GM18868 (cell line): Measurements from ENCODE around the gene CTNNA3.

Source experiments
- ATAC-seq: cut with Tn5 transposase; IDR thresholded peaks from one replicate; pipeline ENCODE4 v1.9.1; 2021; ENCODE audit warnings: mild to moderate bottlenecking, moderate library complexity; ENCODE audit not compliant: unreplicated experiment

The CTNNA3 gene

DNA sequence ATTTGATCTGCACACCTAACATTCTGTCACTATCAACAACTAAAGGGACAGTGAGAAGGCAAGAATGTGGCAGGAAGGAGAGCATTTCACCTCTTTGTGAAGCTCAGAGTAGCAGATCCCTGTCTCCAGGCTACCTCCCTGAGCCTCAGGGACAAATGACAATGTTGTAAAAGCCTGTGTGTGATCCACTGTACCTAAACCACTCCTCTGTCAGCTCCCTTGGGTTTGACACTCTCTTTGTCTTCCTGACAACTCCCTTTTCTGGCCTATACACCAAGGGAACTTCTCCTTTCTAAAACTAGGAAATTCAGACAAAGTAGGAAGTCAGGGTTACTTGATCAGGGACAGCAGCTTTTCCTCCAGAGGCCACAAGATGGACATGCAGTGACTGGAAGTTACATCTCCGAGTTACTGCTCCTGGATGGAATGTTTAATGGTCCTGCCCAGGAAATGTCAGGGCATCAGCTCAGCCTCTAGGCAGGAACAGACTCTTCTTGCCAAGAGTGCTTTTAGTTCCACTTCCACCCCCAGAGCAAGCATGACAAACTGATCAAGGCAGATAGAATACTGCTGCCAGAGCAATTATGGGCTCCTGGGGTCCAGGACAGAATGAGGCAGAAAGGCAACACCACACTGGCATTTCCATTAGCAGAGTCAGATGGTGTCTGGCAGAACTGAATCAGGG lies 1784.7 kb downstream of the CTNNA3 start:
- no peak for ATAC-seq

DNA sequence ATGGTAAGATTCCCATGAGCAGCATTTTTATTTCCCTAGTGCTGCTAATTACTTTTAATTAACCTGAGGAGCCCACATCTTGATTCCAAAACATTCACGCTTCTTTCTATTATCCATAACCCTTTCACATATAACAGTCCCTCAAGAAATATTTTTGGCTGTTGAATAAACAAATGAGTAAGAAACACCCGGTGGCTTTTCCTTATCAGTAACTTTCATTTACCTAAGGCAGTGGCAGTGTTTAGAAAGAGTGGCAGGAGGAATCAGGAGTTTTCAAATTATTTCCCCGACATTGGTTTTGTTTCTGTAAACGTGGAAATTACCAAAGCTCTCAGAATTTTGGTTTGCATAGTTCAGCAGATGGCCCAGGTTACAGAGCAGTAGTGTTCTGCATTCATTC lies 1785.8 kb downstream of the CTNNA3 start:
- ATAC-seq, result no peak

DNA sequence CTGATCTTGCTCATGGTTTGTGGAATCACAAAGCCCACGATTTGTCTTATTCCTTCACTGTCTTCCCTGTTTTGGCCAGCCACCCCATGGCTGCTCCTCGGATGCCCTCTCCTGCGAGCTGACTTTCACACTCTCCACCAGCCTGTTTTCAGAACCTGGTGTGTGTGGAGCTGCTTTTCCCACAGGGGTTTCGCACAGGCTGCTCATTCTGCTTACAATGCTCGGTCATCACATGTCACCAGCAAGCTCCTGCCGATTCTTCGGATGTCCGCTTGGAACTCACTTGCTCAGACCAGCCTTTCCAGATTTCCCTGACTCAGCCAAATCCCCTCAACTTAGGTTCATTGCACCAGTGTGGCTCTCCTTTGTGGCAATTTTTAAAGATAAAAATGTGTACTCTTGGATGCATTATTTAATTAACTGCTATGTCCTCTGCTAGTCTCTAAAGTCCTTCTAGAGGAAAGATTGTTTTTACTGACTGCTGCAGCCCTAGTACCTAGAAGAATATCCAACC lies 1788.7 kb downstream of the CTNNA3 start:
- no peak for ATAC-seq

DNA sequence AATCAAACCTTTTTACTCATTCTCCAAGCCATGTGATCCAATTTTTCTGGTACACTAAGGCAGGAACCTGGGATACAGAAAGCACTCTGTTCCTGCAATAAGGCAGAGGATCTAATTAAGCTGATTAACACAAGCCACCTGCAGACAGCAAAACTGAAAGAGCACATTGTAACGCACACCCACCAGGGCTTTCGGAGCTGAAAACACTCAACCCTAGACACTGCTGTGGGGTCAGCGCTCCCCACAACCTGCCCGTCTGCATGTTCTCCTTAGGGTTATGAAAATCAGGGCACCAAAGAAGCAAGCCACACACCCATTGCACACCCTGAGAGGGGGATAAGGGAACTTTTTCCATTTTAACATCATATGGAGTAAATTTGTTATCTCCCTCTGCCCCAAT lies 1792.4 kb downstream of the CTNNA3 start:
- no peak for ATAC-seq

DNA sequence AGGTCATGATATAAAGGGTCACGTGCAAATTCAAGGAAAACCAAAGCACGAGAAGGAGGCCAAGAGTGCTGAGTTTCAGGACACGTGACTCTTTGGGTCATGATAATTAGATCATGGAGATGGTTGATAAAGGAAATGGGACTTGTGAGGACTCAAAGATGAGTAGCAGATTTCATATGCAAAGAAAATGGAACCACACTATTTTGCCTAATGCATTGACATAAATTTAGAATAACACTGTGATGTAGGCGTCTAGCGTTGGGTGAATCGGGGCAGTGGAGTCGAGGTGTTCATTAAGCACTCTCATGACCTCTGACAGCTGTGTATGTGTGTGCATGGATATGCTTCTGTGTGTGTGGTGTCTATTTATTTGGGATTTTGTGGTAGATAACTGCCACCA lies 1795.7 kb downstream of the CTNNA3 start:
- ATAC-seq, result no peak

DNA sequence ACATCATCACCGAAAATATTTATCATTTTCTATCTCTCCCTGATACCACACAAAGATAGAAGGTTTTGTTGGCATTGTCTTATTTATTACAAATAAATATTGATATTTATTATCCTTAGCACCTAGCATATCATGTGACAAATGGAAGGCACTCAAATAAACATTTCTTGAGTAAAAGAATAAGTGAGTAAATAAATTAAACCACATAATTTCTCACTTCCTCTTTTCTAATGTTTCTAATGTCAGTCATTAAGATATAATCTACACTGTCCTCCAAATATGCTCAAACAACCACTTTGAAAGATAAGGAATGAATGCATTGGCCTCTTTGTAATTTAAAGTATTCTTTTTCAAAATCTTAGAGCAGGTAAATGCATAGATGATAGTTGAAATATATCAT lies 1797.9 kb downstream of the CTNNA3 start:
- ATAC-seq, result peak; percentile 74

DNA sequence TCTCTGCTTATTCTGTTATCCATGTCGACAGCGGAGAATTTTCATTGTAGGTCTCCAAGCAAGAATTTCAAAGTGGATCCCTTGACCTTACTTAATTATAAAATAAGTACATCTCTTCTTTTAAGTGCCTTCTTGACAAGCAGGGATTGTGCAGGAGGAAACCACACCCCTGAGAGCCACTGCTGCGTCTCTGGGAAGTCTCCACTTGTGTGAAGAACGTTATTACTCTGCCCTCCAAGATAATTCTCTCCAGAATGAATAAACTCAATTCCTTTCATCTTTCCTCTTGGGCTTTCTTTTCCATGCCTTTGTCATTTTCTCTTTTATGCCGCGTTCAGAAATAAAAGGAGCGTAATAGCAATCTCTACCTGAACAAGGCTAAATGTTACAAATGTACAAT lies 1801.0 kb downstream of the CTNNA3 start:
- no peak for ATAC-seq

DNA sequence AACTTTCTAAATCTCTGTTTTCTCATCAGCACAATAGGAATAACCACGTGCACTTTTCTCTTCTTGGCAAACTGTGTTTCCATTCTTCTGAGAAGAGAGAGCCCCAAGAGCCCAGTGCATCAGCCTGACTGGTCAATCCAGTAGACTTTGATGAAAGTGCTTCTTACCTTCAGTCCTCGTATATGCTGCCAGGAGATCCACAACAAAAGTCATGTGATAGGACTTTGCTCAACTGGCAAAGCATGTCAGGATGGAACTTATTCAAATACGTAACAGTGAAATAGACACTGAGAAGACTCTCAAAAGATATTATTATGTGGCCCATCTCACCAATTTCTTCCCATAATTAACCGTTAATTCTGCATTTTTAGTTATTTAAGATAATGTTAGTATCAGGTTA lies 1801.6 kb downstream of the CTNNA3 start:
- no peak for ATAC-seq

DNA sequence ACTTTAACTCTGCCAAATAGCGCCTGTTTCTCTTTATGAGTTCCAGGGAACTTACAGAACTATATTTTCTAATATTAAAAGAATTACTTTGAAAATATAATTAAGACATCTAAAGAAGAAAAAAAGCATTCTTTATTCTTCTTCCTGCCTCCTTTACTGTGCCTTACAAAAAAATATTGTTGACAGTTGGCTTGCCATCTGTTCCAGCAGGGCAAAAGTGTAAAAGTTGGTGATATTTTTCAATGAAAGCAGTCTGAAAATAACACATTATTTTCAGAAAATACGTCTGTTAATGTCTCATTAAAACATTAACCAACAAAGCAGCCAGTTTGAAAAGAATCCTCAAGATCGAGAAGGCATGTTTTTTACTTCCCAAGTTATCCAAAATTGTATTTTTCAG lies 1802.3 kb downstream of the CTNNA3 start:
- no peak for ATAC-seq

DNA sequence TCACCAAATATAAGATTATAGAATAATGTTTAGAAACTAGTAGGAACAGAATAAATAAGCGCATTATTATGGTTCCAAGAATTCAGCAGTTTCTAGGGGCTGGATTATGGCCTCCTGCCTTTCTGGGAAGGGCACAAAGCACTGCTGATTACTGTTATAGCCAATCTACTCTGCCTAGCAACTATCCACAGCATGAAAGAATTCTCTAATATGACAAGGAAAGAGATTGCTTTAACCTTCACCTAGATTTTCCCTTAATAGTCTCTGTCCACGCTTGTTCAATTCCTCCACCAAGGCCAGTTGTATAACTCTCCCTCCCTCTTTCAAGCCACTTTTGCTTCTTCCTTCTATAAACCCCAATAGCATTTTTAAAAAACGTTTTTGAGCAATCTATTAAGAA lies 1803.7 kb downstream of the CTNNA3 start:
- no peak for ATAC-seq

DNA sequence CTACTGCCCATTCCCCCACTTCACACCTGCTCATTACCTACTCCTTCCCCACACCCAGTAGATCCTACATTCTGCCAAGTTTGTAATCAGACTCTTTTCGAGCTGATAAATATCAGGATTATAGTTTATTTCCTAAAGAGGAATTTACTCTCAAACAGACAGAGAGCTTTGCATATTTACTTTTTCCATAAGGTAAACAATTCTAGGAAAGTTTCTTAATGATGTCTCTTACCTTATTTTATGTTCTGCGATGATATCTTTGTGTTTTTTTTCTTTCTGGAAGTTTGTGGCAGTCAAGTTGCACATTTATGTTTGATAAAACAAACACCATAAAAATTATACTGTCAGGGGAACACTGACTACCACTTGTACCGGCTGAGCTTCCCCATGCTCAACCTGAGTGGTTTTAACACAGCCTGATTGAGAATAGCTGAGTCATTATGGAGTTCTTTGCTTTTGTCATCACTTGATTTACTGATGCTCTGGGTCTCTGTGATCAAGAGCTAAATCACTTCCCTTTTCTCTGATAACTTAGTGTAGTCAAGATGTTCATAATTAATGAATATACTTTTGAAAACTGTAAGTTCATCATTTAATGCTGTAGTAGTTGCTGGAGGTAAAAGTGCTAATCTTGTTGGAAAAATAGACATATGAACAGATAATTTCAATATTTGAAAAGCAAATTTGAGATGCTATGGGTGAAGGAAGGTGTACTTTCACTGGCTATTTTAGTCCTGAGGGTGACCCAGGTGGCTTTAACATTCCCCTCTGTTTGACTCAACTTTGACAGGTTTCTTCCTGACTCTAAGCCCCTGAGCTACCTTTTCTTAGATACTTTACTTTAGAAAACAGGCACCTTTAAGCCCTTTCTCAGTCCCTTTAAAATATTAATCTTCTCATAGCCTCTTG lies 1804.7 kb downstream of the CTNNA3 start:
- ATAC-seq, result peak; percentile 93

DNA sequence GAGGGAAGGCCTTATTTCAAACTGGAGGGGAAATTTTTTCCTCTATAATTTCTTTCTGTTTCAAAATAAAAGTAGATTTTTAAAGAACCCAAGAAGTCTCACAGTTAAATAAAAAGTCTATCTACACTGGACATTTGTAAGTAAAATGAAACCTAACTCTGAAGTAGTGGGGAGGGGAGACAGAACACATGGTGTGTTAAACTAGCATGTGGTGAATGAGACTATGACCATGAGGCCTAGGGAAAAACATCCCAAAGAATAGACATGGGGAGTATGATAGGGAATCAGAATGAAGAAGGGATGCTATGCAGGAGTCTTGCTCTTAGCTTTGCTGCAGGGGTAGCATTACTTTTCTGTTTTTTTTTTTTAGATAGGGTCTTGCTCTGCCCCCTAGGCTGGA lies 1831.5 kb downstream of the CTNNA3 start:
- no peak for ATAC-seq

DNA sequence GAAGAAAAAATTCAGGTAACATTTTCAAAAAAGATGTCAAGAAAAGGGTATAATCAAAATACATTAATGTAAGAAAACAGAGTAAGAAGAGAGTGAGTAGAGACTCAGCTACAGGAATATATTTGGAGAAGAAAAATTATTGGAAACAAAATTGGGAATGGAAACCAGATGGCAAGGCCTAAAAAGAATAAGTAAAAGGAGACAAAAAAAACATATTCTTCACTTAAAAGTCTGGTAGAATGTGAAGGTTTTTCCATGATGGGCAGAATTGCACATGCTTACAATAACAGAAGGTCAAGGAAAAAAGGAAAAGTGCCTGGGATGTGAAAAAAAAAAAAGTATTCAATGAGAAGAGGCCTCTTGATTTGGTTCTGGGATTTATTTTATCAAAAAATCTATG lies 1832.0 kb downstream of the CTNNA3 start:
- no peak for ATAC-seq
